AG04450 (cell line): ENCODE data around the gene SMIM21. TPM values are rescaled to one million over a fixed set of nuclear protein-coding genes. Genes with fewer than 3 reads are reported as not detected.

Experiments
- CTCF ChIA-PET: fragments of 300-600, 350-600 bp; formaldehyde crosslinking; extraction: SDS; loops from one replicate; lab custom pipeline; 2022; ENCODE audit warnings: antibody characterized with exemption, inconsistent platforms; lab: Charles Lee
- POLR2A ChIA-PET: fragments of 350-600 bp; formaldehyde crosslinking; extraction: SDS; loops from one replicate; lab custom pipeline; 2021; ENCODE audit warnings: antibody characterized with exemption, inconsistent platforms; lab: Yijun Ruan, JAX
- DNase-seq: peaks from one replicate; pipeline ENCODE4 v3.0.0-alpha.2; 2011; ENCODE audit warnings: low read depth, low spot score
- H3K27ac ChIP-seq: one replicate; pipeline ENCODE4 v1.5.1; 2012; ENCODE audit warnings: low read depth, low read length, control low read depth
- H3K27me3 ChIP-seq: one replicate; pipeline ENCODE4 v1.6.0; 2012; ENCODE audit warnings: low read length; ENCODE audit not compliant: control insufficient read depth, insufficient read depth
- H3K4me3 ChIP-seq: 2 replicates; pipeline ENCODE4 v1.5.1; 2011; ENCODE audit warnings: mild to moderate bottlenecking, low read depth, low read length, control low read depth
- H3K9me3 ChIP-seq: 2 replicates; pipeline ENCODE4 v1.5.1; 2012; ENCODE audit warnings: low read length; ENCODE audit not compliant: control insufficient read depth, insufficient read depth
- CTCF ChIP-seq: IDR thresholded peaks from 2 replicates; pipeline ENCODE4 v1.5.1; 2011; ENCODE audit warnings: low read depth, low read length, control low read depth, inconsistent platforms
- polyA plus RNA-seq: library from polyadenylated mRNA; depleted of rRNA; stranded (reverse); fragments of >200 nt; gene quantifications from 2 replicates; pipeline ENCODE4 v1.2.3, GENCODE V29; 2011

SMIM21 gene
- polyA plus RNA-seq, 1 experiment, result not detected

GRCh38 chr18:75364512-75365253 is 62.8 kb downstream of the SMIM21 start:
- no peak for DNase-seq
- Histone ChIP-seq H3K9me3 (no peaks in the 10 kb centered on the region; the same call in 1 of the 2 replicates), H3K27me3 (peaks cover 5% of the 10 kb centered on the region), H3K27ac (no peak overlapping the region), H3K4me3 (no peak overlapping the region)
- POLR2A ChIA-PET, result no interaction called here
- no peak for TF ChIP-seq CTCF
- CTCF ChIA-PET, result interaction anchor here (0.6 kb wide), 1 partner anchor 126 kb away, joined by 3 read pairs; no protein-coding TSS in a partner anchor

- H3K4me3 ChIP-seq, result no peak overlapping the region
- no peak for DNase-seq
- no peaks in the 10 kb centered on the region; the same call in 1 of the 2 replicates for H3K9me3 ChIP-seq
- H3K27ac ChIP-seq, result no peak overlapping the region
- ChIA-PET CTCF (interaction anchor here (0.6 kb wide), 2 partner anchors 127 to 230 kb away, joined by 3 to 5 read pairs; no protein-coding TSS in a partner anchor), POLR2A (no interaction called here)
- peaks cover 5% of the 10 kb centered on the region for H3K27me3 ChIP-seq
- no peak for TF ChIP-seq CTCF
Observed at GRCh38 chr18:75363446-75364225, 63.9 kb downstream of the SMIM21 start.

- no peak for DNase-seq
- TF ChIP-seq CTCF, result no peak
- ChIA-PET POLR2A (no interaction called here), CTCF (no interaction called here)
- Histone ChIP-seq H3K4me3 (no peak overlapping the region), H3K27ac (no peak overlapping the region), H3K27me3 (peaks cover 5% of the 10 kb centered on the region), H3K9me3 (no peaks in the 10 kb centered on the region; the same call in 1 of the 2 replicates)
Observed at GRCh38 chr18:75362435-75362834, 65.1 kb downstream of the SMIM21 start.

- H3K27me3 ChIP-seq, result peaks cover 5% of the 10 kb centered on the region
Observed at GRCh38 chr18:75360941-75361340, 66.6 kb downstream of the SMIM21 start.

More at GRCh38 chr18:75360941-75361340, 66.6 kb downstream of the SMIM21 start:
- Histone ChIP-seq H3K4me3 (no peak overlapping the region), H3K27ac (no peak overlapping the region), H3K9me3 (no peaks in the 10 kb centered on the region; the same call in 1 of the 2 replicates)
- ChIA-PET POLR2A (no interaction called here), CTCF (no interaction called here)
- no peak for DNase-seq
- no peak for TF ChIP-seq CTCF
